MCF 10A (cell line): ENCODE data around the gene SLC4A2. TPM values are rescaled to one million over a fixed set of nuclear protein-coding genes. Genes with fewer than 3 reads are reported as not detected.

Experiments
- BruUV-seq: library from RNA; stranded (reverse); fragments of 400-500 nt; replicated peaks from 2 replicates; lab custom pipeline; 2021; lab: Mats Ljungman, UMichigan
- CTCF ChIA-PET: fragments of 300-600 bp; sonication (Branson Sonifier 250); formaldehyde crosslinking; extraction: SDS; loops from one replicate; lab custom pipeline; 2021; ENCODE audit warnings: antibody characterized with exemption, inconsistent platforms; lab: Yijun Ruan, JAX
- POLR2A ChIA-PET: fragments of 300-600, 350-650 bp; sonication (Branson Sonifier 250); formaldehyde crosslinking; extraction: SDS; loops from one replicate; lab custom pipeline; 2020; ENCODE audit warnings: antibody characterized with exemption, inconsistent platforms; lab: Yijun Ruan, JAX
- DNase-seq: peaks from one replicate; pipeline ENCODE4 v3.0.0-alpha.2; 2018; ENCODE audit not compliant: unreplicated experiment
- H3K27ac Mint-ChIP-seq: one replicate; pipeline ENCODE4 v1.8.0; 2022; ENCODE audit warnings: mild to moderate bottlenecking, low read depth, mixed read lengths; ENCODE audit not compliant: unreplicated experiment
- H3K27me3 Mint-ChIP-seq: one replicate; pipeline ENCODE4 v1.8.0; 2022; ENCODE audit warnings: mixed read lengths; ENCODE audit not compliant: insufficient read depth, unreplicated experiment
- H3K36me3 Mint-ChIP-seq: one replicate; pipeline ENCODE4 v1.8.0; 2022; ENCODE audit warnings: mild to moderate bottlenecking, moderate library complexity, mixed read lengths; ENCODE audit not compliant: insufficient read depth, unreplicated experiment
- H3K4me1 Mint-ChIP-seq: one replicate; pipeline ENCODE4 v1.8.0; 2022; ENCODE audit warnings: mixed read lengths; ENCODE audit not compliant: insufficient read depth, unreplicated experiment
- H3K4me3 Mint-ChIP-seq: one replicate; pipeline ENCODE4 v1.8.0; 2022; ENCODE audit warnings: mild to moderate bottlenecking, moderate library complexity, mixed read lengths; ENCODE audit not compliant: unreplicated experiment
- H3K9me3 Mint-ChIP-seq: one replicate; pipeline ENCODE4 v1.8.0; 2022; ENCODE audit warnings: mixed read lengths; ENCODE audit not compliant: unreplicated experiment
- intact Hi-C: fragments of 100-400 bp; cut with micrococcal nuclease; formaldehyde crosslinking; loops from 2 replicates; pipeline ENCODE4 v1.14.1; 2022
- total RNA-seq: library from RNA; stranded (reverse); gene quantifications from 2 replicates; pipeline ENCODE4 v1.2.3, GENCODE V29; 2022
- TF ChIP-seq, protein P1 (sequence below): fragments of 200-600 bp; IDR thresholded peaks from one replicate; pipeline ENCODE4 v1.8.0; 2022; ENCODE audit warnings: antibody characterized with exemption, mild to moderate bottlenecking; ENCODE audit not compliant: unreplicated experiment

The SLC4A2 gene
- total RNA-seq, 1 experiment from 2014 or later = 112 TPM

- H3K36me3 Mint-ChIP-seq = no peaks in the 10 kb centered on the region
- peaks cover 21% of the 10 kb centered on the region for H3K4me1 Mint-ChIP-seq
- H3K27me3 Mint-ChIP-seq = peaks cover 11% of the 10 kb centered on the region
- H3K4me3 Mint-ChIP-seq = no peak overlapping the region
- CTCF ChIA-PET = interaction anchor here (0.5 to 1.9 kb wide), 2 partner anchors 115 to 1635 kb away, joined by 5 to 8 read pairs; no protein-coding TSS in a partner anchor
- POLR2A ChIA-PET = no interaction called here
- no peaks in the 10 kb centered on the region for H3K9me3 Mint-ChIP-seq
- TF ChIP-seq, protein P1, sequence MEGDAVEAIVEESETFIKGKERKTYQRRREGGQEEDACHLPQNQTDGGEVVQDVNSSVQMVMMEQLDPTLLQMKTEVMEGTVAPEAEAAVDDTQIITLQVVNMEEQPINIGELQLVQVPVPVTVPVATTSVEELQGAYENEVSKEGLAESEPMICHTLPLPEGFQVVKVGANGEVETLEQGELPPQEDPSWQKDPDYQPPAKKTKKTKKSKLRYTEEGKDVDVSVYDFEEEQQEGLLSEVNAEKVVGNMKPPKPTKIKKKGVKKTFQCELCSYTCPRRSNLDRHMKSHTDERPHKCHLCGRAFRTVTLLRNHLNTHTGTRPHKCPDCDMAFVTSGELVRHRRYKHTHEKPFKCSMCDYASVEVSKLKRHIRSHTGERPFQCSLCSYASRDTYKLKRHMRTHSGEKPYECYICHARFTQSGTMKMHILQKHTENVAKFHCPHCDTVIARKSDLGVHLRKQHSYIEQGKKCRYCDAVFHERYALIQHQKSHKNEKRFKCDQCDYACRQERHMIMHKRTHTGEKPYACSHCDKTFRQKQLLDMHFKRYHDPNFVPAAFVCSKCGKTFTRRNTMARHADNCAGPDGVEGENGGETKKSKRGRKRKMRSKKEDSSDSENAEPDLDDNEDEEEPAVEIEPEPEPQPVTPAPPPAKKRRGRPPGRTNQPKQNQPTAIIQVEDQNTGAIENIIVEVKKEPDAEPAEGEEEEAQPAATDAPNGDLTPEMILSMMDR = no peak
- no TSS peak for BruUV-seq
- intact Hi-C loops = no loop called here
- DNase-seq = no peak
- no peak overlapping the region for H3K27ac Mint-ChIP-seq
Observed at GRCh38 chr7:151013356-151013732, 46.0 kb upstream of the SLC4A2 start.

DNA sequence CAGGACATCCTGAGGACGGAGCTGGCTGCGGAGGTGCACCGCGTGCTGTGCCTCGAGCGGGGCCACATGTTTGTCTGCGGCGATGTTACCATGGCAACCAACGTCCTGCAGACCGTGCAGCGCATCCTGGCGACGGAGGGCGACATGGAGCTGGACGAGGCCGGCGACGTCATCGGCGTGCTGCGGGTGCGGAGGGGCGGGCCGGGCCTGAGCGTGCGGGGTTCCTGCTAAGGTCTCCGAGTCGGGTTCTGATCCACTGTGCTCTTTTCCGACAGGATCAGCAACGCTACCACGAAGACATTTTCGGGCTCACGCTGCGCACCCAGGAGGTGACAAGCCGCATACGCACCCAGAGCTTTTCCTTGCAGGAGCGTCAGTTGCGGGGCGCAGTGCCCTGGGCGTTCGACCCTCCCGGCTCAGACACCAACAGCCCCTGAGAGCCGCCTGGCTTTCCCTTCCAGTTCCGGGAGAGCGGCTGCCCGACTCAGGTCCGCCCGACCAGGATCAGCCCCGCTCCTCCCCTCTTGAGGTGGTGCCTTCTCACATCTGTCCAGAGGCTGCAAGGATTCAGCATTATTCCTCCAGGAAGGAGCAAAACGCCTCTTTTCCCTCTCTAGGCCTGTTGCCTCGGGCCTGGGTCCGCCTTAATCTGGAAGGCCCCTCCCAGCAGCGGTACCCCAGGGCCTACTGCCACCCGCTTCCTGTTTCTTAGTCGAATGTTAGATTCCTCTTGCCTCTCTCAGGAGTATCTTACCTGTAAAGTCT lies 45.5 kb upstream of the SLC4A2 start:
- no TSS peak for BruUV-seq
- H3K4me1 Mint-ChIP-seq = peaks cover 21% of the 10 kb centered on the region
- H3K27me3 Mint-ChIP-seq = peaks cover 12% of the 10 kb centered on the region
- no peak for DNase-seq
- no peaks in the 10 kb centered on the region for H3K36me3 Mint-ChIP-seq
- intact Hi-C loops = no loop called here
- H3K9me3 Mint-ChIP-seq = no peaks in the 10 kb centered on the region
- TF ChIP-seq, protein P1 = no peak
- CTCF ChIA-PET = interaction anchor here (0.5 to 1.9 kb wide), 4 partner anchors 16 to 1634 kb away, joined by 3 to 8 read pairs (median 4); no protein-coding TSS in a partner anchor
- POLR2A ChIA-PET = no interaction called here
- H3K4me3 Mint-ChIP-seq = no peak overlapping the region
- H3K27ac Mint-ChIP-seq = no peak overlapping the region

DNA sequence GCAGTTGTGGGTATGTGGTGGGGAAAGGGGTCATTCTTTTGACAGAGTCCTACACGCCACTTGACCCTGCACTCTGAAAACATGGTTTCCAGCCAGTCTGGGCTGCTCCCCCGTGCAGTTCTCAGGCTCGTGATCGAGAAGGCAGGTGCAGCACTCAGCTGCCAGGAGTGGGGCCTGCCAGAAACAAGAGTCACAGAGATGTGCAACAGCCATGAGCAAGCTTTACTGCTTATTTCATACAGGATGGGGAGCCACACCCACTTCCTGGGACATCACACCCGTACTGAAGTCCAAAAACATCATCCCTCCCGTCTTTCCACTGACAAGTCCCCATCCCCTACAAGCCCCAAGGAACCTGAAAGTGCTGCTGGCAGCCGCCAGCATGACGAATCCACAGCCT lies 44.4 kb upstream of the SLC4A2 start:
- no peak overlapping the region for H3K4me3 Mint-ChIP-seq
- H3K4me1 Mint-ChIP-seq = peaks cover 21% of the 10 kb centered on the region
- no peaks in the 10 kb centered on the region for H3K36me3 Mint-ChIP-seq
- no peaks in the 10 kb centered on the region for H3K9me3 Mint-ChIP-seq
- intact Hi-C loops = loop anchor here (5.0 kb wide), 1 partner anchor 48 kb away; no protein-coding TSS in a partner anchor
- peak; percentile 35 for DNase-seq
- ChIA-PET CTCF (interaction anchor here (0.6 to 1.9 kb wide), 4 partner anchors 13 to 117 kb away, joined by 3 to 8 read pairs (median 3); no protein-coding TSS in a partner anchor), POLR2A (no interaction called here)
- TF ChIP-seq, protein P1 = no peak
- no TSS peak for BruUV-seq
- H3K27me3 Mint-ChIP-seq = peaks cover 22% of the 10 kb centered on the region
- H3K27ac Mint-ChIP-seq = no peak overlapping the region

GRCh38 chr7:151015967-151016366 lies 43.4 kb upstream of the SLC4A2 start:
- H3K27me3 Mint-ChIP-seq = peaks cover 23% of the 10 kb centered on the region
- intact Hi-C loops = loop anchor here (5.0 kb wide), 1 partner anchor 49 kb away; no protein-coding TSS in a partner anchor
- no peak for DNase-seq
- TF ChIP-seq, protein P1 = no peak
- CTCF ChIA-PET = interaction anchor here (0.7 to 2.0 kb wide), 4 partner anchors 95 to 253 kb away, joined by 3 to 6 read pairs (median 4); no protein-coding TSS in a partner anchor
- no TSS peak for BruUV-seq
- no peak overlapping the region for H3K4me3 Mint-ChIP-seq
- peaks cover 21% of the 10 kb centered on the region for H3K4me1 Mint-ChIP-seq
- H3K36me3 Mint-ChIP-seq = no peaks in the 10 kb centered on the region
- POLR2A ChIA-PET = interaction anchor here (0.8 kb wide), 1 partner anchor 13 kb away, joined by 5 read pairs; the partner anchor contains the start of gene ABCB8
- no peaks in the 10 kb centered on the region for H3K9me3 Mint-ChIP-seq
- H3K27ac Mint-ChIP-seq = no peak overlapping the region
